CD4-positive, alpha-beta T cell treated with Interleukin-21 for 1 hour (primary cell): ENCODE results near the gene CST7.

Source experiments
- DNase-seq: peaks from one replicate; pipeline ENCODE4 v3.0.0-alpha.2; 2020

Gene CST7

GRCh38 chr20:25006431-25007167 is 57.5 kb downstream of the CST7 start:
- no peak for DNase-seq

- DNase-seq: no peak
Measured at GRCh38 chr20:25007491-25008305, 58.6 kb downstream of the CST7 start.

GRCh38 chr20:25008388-25009217 is 59.5 kb downstream of the CST7 start:
- no peak for DNase-seq
